WERI-Rb-1 (cell line): Measurements from ENCODE around the gene OSTM1.
A peak's percentile ranks its signal among the peaks of the same experiment; 100 is the strongest.
"Not testable (repeated sequence)": the region's sequence is repeated elsewhere in the genome, so short reads cannot be mapped to it uniquely, and the experiment has no call there.

ENCODE experiments used
- DNase-seq: peaks from one replicate; pipeline ENCODE4 v3.0.0-alpha.2; 2020
- H3K27ac ChIP-seq: fragments of 250-450 bp; sonication (Bioruptor Pico); 2 replicates; pipeline ENCODE4 v1.5.1; 2020; ENCODE audit warnings: mild to moderate bottlenecking, moderate library complexity
- H3K27me3 ChIP-seq: fragments of 250-450 bp; sonication (Bioruptor Pico); 2 replicates; pipeline ENCODE4 v1.5.1; 2021; ENCODE audit warnings: mild to moderate bottlenecking, low read depth, moderate library complexity; ENCODE audit not compliant: insufficient read depth, severe bottlenecking
- H3K36me3 ChIP-seq: fragments of 250-450 bp; sonication (Bioruptor Pico); 2 replicates; pipeline ENCODE4 v1.5.1; 2020; ENCODE audit warnings: mild to moderate bottlenecking, moderate library complexity
- H3K4me3 ChIP-seq: 2 replicates; pipeline ENCODE4 v1.5.1; 2011; ENCODE audit warnings: low read depth, mild to moderate bottlenecking, control low read depth, low read length
- H3K9me3 ChIP-seq: fragments of 250-450 bp; sonication (Bioruptor Pico); 2 replicates; pipeline ENCODE4 v1.5.1; 2021; ENCODE audit warnings: mild to moderate bottlenecking, moderate library complexity; ENCODE audit not compliant: severe bottlenecking
- CTCF ChIP-seq: IDR thresholded peaks from 2 replicates; pipeline ENCODE4 v1.5.1; 2011; ENCODE audit warnings: low read depth, mild to moderate bottlenecking, control low read depth, inconsistent platforms, low read length

The OSTM1 gene

GRCh38 chr6:108001696-108002231 lies 72.8 kb downstream of the OSTM1 start:
- TF ChIP-seq CTCF: no peak
- Histone ChIP-seq H3K9me3 (no peaks in the 10 kb centered on the region), H3K4me3 (no peak overlapping the region), H3K27me3 (no peaks in the 10 kb centered on the region), H3K36me3 (no peaks in the 10 kb centered on the region), H3K27ac (peak overlapping the region; percentile 41; the same call in 1 of the 2 replicates)
- no peak for DNase-seq

GRCh38 chr6:108000259-108000658 lies 74.3 kb downstream of the OSTM1 start:
- not testable (repeated sequence) for H3K9me3 ChIP-seq, DNase-seq, H3K36me3 ChIP-seq, H3K27ac ChIP-seq, H3K4me3 ChIP-seq, H3K27me3 ChIP-seq

GRCh38 chr6:107999341-107999740 lies 75.2 kb downstream of the OSTM1 start:
- H3K9me3 ChIP-seq: no peaks in the 10 kb centered on the region
- H3K27ac ChIP-seq: no peak overlapping the region
- DNase-seq: no peak
- no peak overlapping the region for H3K4me3 ChIP-seq
- no peaks in the 10 kb centered on the region for H3K27me3 ChIP-seq
- no peak for TF ChIP-seq CTCF
- no peaks in the 10 kb centered on the region for H3K36me3 ChIP-seq

GRCh38 chr6:107991772-107992550 lies 82.6 kb downstream of the OSTM1 start:
- no peak overlapping the region for H3K4me3 ChIP-seq
- H3K27me3 ChIP-seq: no peaks in the 10 kb centered on the region
- H3K27ac ChIP-seq: no peak overlapping the region
- no peak for TF ChIP-seq CTCF
- DNase-seq: no peak
- no peaks in the 10 kb centered on the region for H3K36me3 ChIP-seq
- no peaks in the 10 kb centered on the region for H3K9me3 ChIP-seq
